HG02981 (cell line): ENCODE measurements around the gene GADD45G.
A peak's percentile ranks its signal among the peaks of the same experiment; 100 is the strongest.

Experiments used
- ATAC-seq: cut with Tn5 transposase; IDR thresholded peaks from one replicate; pipeline ENCODE4 v1.9.1; 2021; ENCODE audit warnings: mild to moderate bottlenecking, moderate library complexity; ENCODE audit not compliant: unreplicated experiment

The GADD45G gene

DNA sequence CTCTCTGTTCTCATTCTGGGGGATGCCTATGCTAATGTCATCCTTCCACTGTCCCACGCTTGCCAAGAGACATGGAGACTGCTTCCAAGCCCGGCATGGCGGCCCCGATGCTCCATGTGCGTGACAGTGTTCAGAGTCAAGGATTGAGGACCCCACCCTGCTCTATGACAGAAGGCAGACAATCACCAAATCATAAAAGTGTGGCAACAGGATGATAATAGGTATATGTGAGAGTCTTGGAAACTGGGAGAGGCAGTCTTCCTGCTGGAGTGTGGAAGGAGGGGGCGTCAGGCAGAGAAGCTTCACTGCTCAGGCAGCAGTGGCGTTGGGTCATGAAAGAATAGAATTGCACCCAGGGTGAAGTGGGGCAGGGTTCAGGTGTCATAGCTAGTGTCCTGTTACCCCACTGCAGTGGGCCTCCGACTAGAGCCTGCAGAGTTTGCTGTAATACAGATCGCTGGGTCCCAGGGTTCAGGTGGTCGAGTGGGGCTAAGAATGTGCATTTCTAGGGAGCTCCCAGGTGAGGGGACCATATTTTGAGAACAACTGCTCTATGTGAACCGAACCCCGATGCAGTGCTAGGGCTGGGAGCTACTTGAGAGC, 12.5 kb upstream of the GADD45G start:
- no peak for ATAC-seq

DNA sequence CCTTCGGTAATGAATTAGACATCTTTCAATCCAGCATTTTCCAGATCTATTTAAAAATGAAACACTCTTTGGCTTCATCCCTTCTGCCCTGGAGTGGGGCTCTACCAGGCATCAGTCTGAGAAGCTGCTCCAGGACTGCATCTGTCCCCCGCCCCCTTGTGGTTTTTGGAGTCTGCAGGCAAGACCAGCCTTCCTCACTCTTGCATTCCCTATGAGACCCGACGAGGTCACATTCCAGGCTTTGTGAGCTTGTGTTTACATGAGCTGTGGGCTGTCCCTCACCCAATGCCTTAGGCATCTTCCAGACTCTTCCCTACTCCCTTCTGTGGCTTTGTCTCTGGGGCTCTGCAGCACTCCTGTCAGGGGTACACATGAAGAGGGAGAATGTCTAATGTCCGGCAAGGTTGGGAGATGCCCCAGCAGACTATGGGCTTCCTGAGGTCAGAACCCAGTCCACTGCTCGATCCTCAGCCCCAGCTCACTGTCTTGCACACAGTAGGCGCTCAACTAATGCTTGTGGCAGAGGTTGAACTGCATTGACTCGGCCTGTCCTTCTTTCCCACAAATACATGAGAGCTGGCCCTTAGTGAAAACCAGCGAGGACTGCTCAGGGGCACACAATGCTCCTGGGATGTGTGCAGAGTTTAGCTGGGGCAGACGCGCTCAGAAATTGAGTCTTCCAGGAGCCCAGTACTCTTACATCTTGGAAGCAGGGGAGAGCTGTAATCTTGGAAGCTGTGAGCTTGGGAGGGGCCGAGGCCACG, 11.7 kb upstream of the GADD45G start:
- no peak for ATAC-seq

GRCh38 chr9:89593727-89594427, 10.9 kb upstream of the GADD45G start:
- no peak for ATAC-seq

DNA sequence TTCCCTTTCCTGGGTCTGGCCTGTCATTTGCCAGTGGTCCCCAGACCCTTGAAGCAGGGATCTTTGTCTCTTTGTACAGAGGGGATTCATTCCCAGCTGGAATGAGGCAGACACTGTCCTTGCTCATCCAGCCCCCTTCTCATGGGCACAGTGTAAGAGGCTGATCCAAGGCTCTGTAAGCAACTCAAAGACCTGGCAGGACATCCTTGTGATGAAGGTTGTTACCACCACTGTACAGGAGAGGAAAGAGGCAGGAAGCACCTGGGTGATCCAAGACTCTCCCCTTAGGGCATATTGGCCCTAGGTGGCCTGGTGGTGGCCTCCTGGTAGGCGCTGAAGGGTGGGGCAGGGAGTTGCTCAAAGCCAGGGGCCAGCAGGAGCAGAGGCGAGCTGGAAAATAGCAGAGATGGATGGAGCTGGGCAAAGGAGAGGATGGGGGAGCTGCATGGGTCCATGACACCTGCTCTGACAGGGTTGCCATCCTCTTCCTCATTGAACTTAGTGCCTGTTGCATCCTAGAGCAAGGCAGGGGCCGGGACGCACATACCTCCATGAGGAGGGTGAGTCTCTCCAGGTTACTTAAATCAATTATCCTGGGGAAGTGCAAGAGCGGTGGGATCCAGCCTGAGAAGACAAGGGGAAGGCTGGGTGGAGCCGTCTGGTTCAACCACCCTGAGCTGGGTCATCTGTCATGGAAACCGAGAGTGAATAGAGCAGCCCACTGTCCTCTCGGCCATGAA, 9.8 kb upstream of the GADD45G start:
- no peak for ATAC-seq

DNA sequence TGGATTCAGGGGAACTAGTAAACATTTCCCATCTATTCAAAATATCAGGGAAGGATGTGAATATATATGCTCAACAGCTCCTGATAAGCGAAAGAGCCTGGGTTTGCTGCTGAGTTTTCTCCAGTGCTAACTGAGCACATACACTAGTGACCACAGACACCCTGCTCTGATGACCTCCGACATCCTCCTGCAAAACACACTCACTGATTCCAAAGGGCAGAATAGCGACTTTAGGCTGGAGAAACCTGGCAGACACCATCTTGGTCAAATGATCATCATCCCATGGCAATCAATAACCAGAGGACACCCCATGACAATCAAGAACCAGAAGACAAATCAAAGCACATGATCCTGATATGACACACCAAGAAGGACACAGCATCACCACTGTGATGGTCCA, 9.2 kb upstream of the GADD45G start:
- ATAC-seq, result no peak

- no peak for ATAC-seq
Observed at GRCh38 chr9:89596937-89597555, 7.8 kb upstream of the GADD45G start.

DNA sequence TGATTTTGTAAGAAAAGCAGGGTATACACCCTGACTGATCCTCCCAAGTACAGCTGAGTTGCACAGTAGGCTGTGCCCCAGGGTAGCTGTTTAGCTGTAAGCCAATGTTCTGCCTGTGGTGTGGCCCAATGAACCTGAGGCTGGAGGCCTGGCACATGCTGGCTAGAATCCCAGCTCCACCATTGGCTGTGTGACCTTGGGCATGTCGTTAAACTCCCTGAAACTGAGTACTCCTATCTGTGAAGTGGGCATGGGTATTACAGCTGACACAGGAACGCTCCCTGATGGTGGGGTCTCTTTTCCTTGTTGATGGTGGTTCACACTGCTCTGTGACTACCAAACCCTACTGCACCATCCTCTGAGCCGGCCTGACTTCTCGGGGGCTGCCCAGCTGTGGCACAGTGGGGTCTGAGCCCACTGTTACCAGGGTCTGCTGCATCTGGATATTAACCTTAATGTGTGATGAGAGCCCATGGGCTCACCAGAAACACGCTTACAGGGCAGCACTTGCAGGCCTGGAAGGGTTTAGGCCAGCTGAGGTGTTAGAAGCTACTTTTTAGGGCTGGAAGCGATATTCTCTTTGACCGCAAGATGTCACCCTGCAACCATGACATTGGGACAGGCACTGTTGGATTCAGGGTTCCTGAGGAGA, 7.0 kb upstream of the GADD45G start:
- ATAC-seq, result no peak

- ATAC-seq, result no peak
Observed at GRCh38 chr9:89598363-89598713, 6.5 kb upstream of the GADD45G start.

DNA sequence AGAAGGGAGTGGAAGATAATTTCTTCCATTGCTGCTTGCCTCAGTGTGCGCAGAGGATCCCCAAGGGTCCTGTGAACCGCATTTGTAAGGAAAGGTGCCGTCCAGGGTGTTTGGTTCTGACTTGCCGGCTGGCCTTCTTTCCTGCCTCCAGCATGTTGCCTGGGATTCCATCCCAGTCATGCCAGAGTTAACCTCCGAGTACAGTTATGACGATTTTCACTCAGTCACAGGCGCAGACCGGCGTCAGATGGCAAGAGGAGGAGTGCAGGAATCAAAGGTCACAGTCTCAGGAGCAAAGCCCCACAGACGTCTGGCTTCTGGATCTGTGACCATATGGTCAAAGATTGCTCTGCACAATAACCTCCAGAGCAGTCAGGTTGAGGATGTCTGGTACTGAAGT, 5.9 kb upstream of the GADD45G start:
- ATAC-seq, result no peak

DNA sequence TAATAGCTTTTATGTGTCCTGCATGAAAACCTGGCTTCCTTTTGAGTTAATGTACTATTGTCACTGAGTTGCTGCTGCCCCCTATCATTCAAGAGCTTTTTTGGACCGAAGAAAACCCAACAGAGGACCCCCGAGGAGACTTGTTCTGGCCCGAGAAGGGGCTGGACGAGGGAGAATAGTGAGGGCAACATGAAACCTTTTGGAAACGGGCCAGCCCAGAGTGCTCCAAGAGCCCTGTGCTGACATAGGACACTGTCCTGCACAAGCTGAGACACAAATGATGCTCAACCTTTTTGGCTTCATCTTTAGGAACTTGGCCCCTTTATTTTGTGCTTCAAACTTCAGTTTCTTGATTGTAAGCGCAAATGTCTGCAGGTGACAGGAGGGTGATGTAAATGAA, 4.0 kb upstream of the GADD45G start:
- ATAC-seq, result no peak

DNA sequence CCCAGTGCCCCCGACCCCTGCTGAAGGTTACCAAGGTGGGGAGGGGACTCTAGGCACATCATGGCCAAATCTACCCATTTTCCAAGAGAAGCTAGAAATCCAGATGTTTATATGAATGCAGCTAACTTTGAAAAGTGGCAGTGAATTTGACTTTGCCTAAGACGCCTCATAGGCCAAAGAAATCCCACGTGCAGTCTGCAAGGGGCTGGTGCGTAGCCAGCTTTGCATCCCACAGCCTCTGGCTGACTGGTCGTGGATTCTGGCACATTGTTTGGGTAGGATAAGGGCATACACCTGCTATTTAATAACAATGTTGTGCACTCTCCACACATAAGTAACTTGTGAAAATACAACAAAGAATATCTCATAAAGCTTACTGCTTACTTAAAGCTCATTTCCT, 3.5 kb upstream of the GADD45G start:
- ATAC-seq, result no peak

DNA sequence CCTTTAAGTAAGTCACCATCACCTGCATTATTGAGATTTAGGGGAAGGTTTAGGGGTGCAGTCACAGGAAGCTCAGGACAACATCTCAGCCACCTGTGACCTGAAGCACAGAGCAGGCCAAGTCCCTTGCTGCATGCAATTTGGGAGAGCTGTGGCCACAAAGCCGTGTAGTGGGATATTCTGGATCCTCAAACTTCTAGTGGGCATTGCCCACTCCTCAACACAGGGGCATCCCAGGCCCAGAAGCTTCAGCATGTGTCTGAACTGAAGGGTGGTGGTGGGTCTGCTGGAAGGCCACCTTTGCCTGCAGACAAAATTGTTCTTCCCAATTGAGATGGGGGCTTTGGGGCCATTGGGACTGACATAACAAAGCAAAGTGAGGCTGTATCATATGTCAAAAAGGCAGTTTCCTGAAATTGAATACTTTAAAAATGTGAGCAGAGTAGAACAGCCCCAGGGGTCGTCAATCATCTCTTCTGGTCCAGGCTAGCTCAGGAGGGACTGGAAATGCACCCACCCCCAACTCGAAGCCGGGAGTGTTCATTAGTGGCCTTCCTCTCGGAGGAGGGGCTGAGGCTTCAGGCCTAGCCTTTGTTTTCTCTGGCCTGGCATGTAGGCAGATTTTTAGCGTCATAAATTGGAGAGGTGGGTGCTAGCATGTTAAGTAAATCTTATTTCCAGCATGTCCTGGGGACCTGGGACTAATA, 2.8 kb upstream of the GADD45G start:
- no peak for ATAC-seq

GRCh38 chr9:89602978-89603766, 1.6 kb upstream of the GADD45G start:
- peak; percentile 50 for ATAC-seq

DNA sequence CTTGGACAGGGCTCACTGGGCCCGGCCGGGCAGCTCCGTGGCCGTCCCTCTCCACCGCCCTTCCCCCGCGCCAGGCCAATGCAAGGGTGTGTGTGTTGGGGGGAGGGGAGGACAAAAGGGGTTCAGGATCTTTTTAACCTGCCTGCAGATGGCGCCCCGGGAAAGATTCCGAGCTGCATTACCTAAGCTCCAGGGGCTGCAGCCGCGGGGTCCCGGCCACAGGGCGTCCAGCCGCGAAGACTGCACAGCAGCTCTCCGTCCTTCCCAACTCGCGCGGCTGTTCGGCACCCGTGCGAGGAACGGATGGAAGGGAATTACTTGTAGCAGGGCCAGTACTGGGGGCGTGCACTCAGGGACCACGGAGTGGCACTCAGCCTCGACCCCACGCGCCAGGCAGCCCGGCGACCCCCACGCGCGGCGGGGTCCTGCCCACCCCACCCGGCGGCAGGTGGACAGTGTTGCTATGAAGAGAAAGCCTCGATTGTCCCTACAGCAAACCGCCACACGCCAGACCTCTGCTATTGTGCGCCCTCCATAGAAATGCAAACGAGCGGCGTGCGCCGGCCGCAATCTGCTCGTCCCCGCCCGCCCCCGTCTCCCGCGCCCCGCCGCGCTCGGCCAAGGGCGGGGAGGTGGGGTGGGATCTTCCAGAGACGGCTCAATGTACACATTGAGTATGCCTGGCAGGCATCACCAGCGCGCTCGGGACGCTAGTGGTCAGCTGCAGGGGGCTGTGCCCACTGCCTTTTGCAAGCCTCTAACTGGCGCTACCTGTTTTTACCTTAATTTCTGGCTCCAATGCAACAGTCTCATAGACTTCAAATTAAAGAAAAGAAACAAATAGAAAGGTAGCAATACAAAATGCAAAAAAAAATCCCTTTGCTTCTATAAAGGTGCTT, 796 bp upstream of the GADD45G start:
- ATAC-seq, result no peak

DNA sequence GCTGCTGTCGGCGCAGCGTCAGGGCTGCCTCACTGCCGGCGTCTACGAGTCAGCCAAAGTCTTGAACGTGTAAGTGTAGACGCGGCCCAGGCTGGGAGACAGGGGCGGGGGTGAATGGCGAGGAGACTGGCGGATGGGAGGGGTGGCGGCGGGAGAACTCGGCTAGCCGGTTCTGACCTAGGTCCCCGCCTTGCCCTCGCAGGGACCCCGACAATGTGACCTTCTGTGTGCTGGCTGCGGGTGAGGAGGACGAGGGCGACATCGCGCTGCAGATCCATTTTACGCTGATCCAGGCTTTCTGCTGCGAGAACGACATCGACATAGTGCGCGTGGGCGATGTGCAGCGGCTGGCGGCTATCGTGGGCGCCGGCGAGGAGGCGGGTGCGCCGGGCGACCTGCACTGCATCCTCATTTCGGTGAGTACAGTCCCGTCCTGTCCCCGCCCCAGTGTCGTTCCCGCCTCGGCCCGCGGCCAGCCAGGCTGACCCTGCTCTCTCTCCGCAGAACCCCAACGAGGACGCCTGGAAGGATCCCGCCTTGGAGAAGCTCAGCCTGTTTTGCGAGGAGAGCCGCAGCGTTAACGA, 745 bp downstream of the GADD45G start:
- ATAC-seq, result no peak

DNA sequence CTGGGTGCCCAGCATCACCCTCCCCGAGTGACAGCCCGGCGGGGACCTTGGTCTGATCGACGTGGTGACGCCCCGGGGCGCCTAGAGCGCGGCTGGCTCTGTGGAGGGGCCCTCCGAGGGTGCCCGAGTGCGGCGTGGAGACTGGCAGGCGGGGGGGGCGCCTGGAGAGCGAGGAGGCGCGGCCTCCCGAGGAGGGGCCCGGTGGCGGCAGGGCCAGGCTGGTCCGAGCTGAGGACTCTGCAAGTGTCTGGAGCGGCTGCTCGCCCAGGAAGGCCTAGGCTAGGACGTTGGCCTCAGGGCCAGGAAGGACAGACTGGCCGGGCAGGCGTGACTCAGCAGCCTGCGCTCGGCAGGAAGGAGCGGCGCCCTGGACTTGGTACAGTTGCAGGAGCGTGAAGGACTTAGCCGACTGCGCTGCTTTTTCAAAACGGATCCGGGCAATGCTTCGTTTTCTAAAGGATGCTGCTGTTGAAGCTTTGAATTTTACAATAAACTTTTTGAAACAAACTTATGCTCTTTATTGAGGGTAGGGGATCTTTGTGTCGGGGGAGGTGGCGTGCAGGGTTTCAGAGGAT, 1.3 kb downstream of the GADD45G start:
- ATAC-seq, result no peak

DNA sequence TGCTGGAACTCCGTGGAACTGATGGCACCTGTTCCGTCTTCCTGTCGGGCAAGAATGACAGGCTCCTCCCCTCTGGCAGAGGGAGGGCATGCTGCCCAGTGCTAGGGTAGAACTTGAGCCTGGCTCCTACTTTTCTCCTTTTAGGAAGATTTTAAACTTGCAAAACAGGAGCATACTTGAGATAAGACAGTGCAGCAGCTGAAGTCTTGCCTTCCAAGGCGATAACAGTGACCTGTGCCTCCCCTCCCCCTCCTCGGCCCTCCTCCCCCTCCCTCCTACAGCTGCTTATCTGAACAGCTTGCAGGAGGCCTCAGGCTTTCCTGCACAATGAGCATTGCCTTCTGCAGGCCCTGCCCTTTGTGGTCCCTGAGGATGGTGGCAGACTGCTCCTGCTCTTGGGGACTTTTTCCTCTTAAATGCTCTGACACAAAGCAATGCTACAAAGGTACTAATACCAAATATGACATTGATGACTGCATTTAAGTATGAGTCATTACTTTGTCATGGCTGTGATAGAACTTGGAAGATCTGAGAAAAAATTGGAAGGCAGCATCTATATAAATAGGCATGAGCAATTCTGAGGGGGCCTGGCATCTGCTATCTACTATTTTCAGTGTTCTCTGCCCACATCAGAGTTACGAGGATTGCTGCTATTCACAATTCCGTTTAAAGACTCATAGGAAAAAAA, 2.0 kb downstream of the GADD45G start:
- no peak for ATAC-seq
